K562 (cell line): ENCODE results near the gene PRF1. TPM values are rescaled to one million over a fixed set of nuclear protein-coding genes. Genes with fewer than 3 reads are reported as not detected.

Experiments
- BACH1 ChIP-seq: fragments of 200-800 bp; sonication (Bioruptor generic); IDR thresholded peaks from 2 replicates; pipeline ENCODE4 v1.6.1; 2016; ENCODE audit warnings: missing genetic modification characterization, missing compliant biosample characterization
- CREB1 ChIP-seq, 2 experiments: sonication (generic) in 1 of 2; formaldehyde crosslinking in 1 of 2; IDR thresholded peaks; 2 replicates each; pipeline versions ENCODE4 v1.6.1 to v1.8.0; 2012 to 2022; ENCODE audit warnings: inconsistent platforms in 1 of 2, mild to moderate bottlenecking in 1 of 2, missing genetic modification reagents in 1 of 2, moderate library complexity in 1 of 2
- ESRRA ChIP-seq: fragments of 450-650 bp; IDR thresholded peaks from 2 replicates; pipeline ENCODE4 v1.6.1; 2014; ENCODE audit warnings: low read depth, mild to moderate bottlenecking, moderate library complexity, borderline replicate concordance
- GATAD2A ChIP-seq: fragments of 450-650 bp; IDR thresholded peaks from 2 replicates; pipeline ENCODE4 v1.6.1; 2017
- HNRNPH1 ChIP-seq: fragments of 200-400 bp; formaldehyde crosslinking; optimal IDR thresholded peaks from 2 replicates; pipeline ENCODE3; 2017; ENCODE audit warnings: low read depth, mild to moderate bottlenecking, low read length, moderate library complexity
- HOXB6 ChIP-seq: fragments of 250-450 bp; sonication (Bioruptor Pico); IDR thresholded peaks from 2 replicates; pipeline ENCODE4 v1.5.1; 2022; ENCODE audit warnings: mild to moderate bottlenecking, borderline replicate concordance
- MEIS2 ChIP-seq: fragments of 450-650 bp; IDR thresholded peaks from 2 replicates; pipeline ENCODE4 v1.6.1; 2014; ENCODE audit warnings: mild to moderate bottlenecking; ENCODE audit not compliant: partially characterized antibody
- SAFB2 ChIP-seq: fragments of 200-400 bp; formaldehyde crosslinking; IDR thresholded peaks from 2 replicates; pipeline ENCODE4 v1.6.1; 2018; ENCODE audit warnings: borderline replicate concordance, low read length, low read depth, moderate library complexity; ENCODE audit not compliant: severe bottlenecking
- ZNF124 ChIP-seq: sonication (generic); formaldehyde crosslinking; IDR thresholded peaks from 2 replicates; pipeline ENCODE4 v1.8.1; 2022; ENCODE audit warnings: missing genetic modification reagents
- polyA plus RNA-seq, 8 experiments: library from polyadenylated mRNA; depleted of rRNA in 4 of 8; stranded (reverse) in 5 of 8; unstranded in 3 of 8; fragments of >200 nt; fragmentation: Nextera tagmentation in 2 of 8; fragmentation: Illumina TruSeq in 1 of 8; extraction: Ambion mirVana in 2 of 8; extraction: Trizol in 1 of 8; gene quantifications; 2 replicates each; pipeline versions ENCODE4 v1.2.1 to v1.2.3, GENCODE V29; 2011 to 2014; ENCODE audit warnings: inconsistent platforms in 1 of 8, missing spikeins in 1 of 8
- total RNA-seq, 7 experiments: library from RNA; depleted of rRNA in 6 of 7; stranded (reverse); fragments of >200 nt in 6 of 7; fragmentation: Illumina TruSeq in 2 of 7; extraction: Trizol in 2 of 7; gene quantifications; 2 replicates each; pipeline versions ENCODE4 v1.2.1 to v1.2.3, GENCODE V29; 2011 to 2021; ENCODE audit warnings: low replicate concordance in 1 of 7
- TF ChIP-seq, protein P1 (sequence below): sonication (generic); formaldehyde crosslinking; IDR thresholded peaks from 2 replicates; pipeline ENCODE4 v1.8.1; 2023; ENCODE audit warnings: mild to moderate bottlenecking, missing genetic modification reagents
- TF ChIP-seq, protein P2 (sequence below), 2 experiments: IDR thresholded peaks in 1 of 2; conservative IDR thresholded peaks in 1 of 2; 2 replicates each; pipeline ENCODE4 v1.6.1; 2016; ENCODE audit warnings: low read depth in 2 of 2, mild to moderate bottlenecking in 1 of 2, missing compliant biosample characterization in 1 of 2, missing genetic modification characterization in 1 of 2, moderate library complexity in 1 of 2
- TF ChIP-seq, protein P3 (sequence below): fragments of 450-650 bp; IDR thresholded peaks from 2 replicates; pipeline ENCODE4 v1.6.1; 2016
- TF ChIP-seq, protein P4 (sequence below): sonication (generic); formaldehyde crosslinking; IDR thresholded peaks from 2 replicates; pipeline ENCODE4 v1.8.0; 2022; ENCODE audit warnings: missing genetic modification reagents, mild to moderate bottlenecking, borderline replicate concordance
- TF ChIP-seq, protein P5 (sequence below), 2 experiments: fragments of 200-800 bp in 1 of 2; sonication (Bioruptor generic) in 1 of 2; sonication (generic) in 1 of 2; formaldehyde crosslinking in 1 of 2; IDR thresholded peaks in 1 of 2; conservative IDR thresholded peaks in 1 of 2; 2 replicates each; pipeline versions ENCODE4 v1.5.0 to v1.6.1; 2016 to 2020; ENCODE audit warnings: missing compliant biosample characterization in 1 of 2, missing genetic modification characterization in 1 of 2, missing genetic modification reagents in 1 of 2

PRF1 gene
- total and polyA plus RNA-seq, 9 of the 15 experiments (the other 6 are each of a cell fraction or from before 2014, with no cell fraction given), result 3.8 to 8.6 (median 6.3) TPM

DNA sequence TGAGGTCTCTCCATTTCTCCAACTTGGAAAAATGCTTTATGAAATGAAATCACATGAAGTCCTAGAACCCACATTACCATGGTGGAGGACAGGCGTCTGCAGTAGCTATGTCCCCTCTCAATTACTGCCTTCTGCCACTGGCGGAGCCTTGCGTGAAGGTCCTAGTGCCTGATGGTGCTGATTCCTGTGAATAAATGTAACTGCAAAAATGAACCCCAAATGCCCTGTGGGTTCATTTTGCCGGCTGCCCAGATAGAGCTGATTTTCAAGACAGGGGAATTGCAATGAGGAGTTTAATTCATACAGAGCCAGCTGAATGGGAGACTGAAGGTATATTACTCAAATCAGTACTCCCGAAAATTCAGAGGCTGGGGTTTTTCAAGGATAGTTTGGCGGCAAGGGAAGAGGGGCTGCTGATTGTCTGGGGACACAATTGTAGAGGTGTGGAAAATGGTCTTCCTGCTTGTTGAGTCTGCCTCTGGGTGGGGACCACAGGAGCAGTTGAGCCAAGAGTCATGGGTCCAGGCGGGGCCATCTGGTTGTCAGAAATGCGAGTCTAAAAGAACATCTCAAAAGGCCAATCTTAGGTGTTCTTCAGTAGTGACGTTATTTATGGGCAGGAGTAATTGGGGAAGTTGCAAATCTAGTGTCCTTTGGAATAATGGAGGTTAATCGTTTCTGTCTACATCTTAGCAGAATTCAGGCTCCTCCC, 13.5 kb downstream of the PRF1 start (continued):
- TF ChIP-seq, protein P1, sequence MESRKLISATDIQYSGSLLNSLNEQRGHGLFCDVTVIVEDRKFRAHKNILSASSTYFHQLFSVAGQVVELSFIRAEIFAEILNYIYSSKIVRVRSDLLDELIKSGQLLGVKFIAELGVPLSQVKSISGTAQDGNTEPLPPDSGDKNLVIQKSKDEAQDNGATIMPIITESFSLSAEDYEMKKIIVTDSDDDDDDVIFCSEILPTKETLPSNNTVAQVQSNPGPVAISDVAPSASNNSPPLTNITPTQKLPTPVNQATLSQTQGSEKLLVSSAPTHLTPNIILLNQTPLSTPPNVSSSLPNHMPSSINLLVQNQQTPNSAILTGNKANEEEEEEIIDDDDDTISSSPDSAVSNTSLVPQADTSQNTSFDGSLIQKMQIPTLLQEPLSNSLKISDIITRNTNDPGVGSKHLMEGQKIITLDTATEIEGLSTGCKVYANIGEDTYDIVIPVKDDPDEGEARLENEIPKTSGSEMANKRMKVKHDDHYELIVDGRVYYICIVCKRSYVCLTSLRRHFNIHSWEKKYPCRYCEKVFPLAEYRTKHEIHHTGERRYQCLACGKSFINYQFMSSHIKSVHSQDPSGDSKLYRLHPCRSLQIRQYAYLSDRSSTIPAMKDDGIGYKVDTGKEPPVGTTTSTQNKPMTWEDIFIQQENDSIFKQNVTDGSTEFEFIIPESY (CRISPR knock-in tag), result peak; percentile 63; the same call in 1 of the 2 replicates
- TF ChIP-seq CREB1 (IDR thresholded peaks at IDR 0.05) (no peak), CREB1 (CRISPR knock-in tag; IDR thresholded peaks at IDR 0.05) (0 out of 2 replicates have a peak, but pooled peaks have one; percentile 32), SAFB2 (no peak), BACH1 (tag) (no peak), GATAD2A (no peak), HOXB6 (CRISPR knock-in tag) (no peak), MEIS2 (peak; percentile 82), ZNF124 (CRISPR knock-in tag) (no peak), ESRRA (no peak), HNRNPH1 (no peak)
- TF ChIP-seq, protein P2, sequence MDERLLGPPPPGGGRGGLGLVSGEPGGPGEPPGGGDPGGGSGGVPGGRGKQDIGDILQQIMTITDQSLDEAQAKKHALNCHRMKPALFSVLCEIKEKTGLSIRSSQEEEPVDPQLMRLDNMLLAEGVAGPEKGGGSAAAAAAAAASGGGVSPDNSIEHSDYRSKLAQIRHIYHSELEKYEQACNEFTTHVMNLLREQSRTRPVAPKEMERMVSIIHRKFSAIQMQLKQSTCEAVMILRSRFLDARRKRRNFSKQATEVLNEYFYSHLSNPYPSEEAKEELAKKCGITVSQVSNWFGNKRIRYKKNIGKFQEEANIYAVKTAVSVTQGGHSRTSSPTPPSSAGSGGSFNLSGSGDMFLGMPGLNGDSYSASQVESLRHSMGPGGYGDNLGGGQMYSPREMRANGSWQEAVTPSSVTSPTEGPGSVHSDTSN (CRISPR knock-in tag; IDR thresholded peaks at IDR 0.05; ENCODE audit: low read depth), result no peak
- TF ChIP-seq, protein P2 (tag; conservative IDR thresholded peaks at IDR 0.05; ENCODE audit: low read depth), result peak; percentile 62
- TF ChIP-seq, protein P3, sequence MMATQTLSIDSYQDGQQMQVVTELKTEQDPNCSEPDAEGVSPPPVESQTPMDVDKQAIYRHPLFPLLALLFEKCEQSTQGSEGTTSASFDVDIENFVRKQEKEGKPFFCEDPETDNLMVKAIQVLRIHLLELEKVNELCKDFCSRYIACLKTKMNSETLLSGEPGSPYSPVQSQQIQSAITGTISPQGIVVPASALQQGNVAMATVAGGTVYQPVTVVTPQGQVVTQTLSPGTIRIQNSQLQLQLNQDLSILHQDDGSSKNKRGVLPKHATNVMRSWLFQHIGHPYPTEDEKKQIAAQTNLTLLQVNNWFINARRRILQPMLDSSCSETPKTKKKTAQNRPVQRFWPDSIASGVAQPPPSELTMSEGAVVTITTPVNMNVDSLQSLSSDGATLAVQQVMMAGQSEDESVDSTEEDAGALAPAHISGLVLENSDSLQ, result peak; percentile 51; the same call in 1 of the 2 replicates
- TF ChIP-seq, protein P4, sequence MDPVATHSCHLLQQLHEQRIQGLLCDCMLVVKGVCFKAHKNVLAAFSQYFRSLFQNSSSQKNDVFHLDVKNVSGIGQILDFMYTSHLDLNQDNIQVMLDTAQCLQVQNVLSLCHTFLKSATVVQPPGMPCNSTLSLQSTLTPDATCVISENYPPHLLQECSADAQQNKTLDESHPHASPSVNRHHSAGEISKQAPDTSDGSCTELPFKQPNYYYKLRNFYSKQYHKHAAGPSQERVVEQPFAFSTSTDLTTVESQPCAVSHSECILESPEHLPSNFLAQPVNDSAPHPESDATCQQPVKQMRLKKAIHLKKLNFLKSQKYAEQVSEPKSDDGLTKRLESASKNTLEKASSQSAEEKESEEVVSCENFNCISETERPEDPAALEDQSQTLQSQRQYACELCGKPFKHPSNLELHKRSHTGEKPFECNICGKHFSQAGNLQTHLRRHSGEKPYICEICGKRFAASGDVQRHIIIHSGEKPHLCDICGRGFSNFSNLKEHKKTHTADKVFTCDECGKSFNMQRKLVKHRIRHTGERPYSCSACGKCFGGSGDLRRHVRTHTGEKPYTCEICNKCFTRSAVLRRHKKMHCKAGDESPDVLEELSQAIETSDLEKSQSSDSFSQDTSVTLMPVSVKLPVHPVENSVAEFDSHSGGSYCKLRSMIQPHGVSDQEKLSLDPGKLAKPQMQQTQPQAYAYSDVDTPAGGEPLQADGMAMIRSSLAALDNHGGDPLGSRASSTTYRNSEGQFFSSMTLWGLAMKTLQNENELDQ (CRISPR knock-in tag), result 0 out of 2 replicates have a peak, but pooled peaks have one; percentile 54
- TF ChIP-seq, protein P5, sequence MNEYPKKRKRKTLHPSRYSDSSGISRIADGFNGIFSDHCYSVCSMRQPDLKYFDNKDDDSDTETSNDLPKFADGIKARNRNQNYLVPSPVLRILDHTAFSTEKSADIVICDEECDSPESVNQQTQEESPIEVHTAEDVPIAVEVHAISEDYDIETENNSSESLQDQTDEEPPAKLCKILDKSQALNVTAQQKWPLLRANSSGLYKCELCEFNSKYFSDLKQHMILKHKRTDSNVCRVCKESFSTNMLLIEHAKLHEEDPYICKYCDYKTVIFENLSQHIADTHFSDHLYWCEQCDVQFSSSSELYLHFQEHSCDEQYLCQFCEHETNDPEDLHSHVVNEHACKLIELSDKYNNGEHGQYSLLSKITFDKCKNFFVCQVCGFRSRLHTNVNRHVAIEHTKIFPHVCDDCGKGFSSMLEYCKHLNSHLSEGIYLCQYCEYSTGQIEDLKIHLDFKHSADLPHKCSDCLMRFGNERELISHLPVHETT (CRISPR knock-in tag; conservative IDR thresholded peaks at IDR 0.05 in 1 of 2, IDR thresholded peaks at IDR 0.05 in 1 of 2), result 0 out of 4 replicates have a peak, but pooled peaks of 1 of the 2 experiments have one; percentile 15
